ENCODE data around the gene FARS2.

FARS2 gene

DNA sequence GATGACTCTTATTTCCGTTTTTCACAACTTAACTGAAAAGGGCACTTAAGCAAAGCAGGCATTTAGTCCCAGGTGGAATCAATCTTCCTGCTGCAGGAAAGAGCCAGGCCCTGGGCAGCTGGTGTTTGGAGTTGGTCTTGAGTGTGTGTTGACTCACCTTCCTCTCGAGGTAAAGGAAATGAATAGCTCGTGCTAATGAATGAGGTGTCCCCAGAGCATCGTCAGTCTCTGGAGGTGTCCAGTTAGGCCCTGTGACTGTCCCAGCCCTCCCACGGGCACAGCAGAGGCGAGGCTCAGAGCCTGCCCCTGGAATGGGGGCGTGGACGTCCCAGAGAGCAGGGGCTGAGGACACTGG is 467.7 kb downstream of the FARS2 start:
- no peak for DNase-seq (ENCODE audit: low spot score)

DNA sequence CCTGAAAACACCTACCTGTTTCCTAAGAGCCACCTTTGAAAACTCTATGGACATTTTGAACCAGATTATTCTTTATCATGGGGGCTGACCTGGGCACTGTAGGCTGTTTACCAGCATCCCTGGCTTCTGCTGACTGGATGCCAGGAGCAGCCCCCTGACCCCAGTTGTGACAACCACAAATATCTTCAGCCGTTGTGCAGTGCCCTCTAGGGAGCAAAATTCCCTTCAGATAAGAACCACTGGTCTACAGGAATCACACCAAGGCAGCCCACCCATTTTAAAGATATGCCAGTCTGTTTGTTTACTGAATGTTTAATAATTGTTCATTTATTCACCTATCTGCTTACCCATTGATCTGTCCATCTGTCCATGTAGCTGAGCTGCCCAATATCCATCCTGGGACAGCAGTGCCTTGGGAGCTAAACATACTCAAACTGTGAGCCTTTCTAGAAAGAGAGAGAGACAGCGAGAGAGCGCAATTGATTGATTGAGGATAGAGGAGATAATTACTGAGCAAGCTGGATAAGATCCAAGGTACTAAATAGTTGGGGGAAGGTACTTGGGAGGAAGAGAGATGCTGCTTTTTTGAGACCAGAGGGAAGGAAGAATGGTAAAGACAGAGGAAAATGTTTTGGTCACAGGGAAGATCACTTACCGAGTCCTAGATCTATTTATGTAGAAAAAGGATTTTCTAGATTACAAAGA is 468.7 kb downstream of the FARS2 start:
- DNase-seq (ENCODE audit: low spot score): no peak

DNA sequence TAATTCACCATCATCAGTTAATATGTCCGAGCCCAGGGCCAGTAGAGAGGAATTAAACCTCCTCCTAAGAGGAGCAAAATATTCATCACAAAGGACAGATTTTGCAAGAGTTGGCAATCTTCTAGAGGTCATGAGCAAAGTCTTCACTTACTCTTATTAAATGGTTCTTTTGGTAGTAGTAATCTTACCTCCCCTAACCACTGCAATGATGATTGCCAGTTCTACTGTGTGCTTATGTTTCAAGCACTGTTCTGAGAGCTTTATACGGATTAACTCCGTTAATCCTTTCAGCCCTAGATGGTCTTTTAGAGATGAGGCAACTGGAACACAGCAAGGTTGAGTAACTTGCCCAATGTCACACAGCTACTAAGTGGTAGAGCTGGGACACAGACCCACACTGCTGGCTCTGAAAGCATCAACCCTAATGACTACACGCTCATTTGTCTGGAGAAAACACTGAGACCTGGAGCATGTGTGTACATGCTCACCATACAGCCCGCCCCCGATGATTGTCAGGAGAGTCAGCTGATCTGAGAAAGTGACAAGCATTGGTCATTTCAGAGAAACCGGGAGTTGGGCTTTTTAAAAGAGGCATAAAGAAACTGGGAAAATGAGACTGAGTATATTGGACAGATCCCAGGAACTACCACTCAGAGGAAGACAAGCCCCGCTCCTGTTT is 469.4 kb downstream of the FARS2 start:
- DNase-seq (ENCODE audit: low spot score): no peak

DNA sequence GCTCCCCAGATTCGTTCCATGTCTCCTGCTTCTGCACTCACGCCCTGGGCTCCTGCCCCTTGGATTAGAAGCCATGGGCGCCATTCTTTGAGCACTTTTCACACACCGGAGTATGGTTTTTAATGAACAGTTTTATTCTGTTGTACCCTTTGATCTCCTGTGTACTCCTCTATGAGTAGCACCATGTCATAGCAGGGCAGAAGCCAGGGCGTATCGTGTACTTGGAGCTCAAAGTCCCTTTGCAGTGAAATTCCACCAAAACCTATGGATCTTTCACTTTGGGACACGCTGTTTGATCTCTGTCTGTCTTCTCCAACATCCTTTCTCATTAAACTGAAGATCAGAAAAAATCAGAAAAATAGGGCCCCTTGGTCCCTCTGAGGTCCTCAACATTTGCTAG is 470.1 kb downstream of the FARS2 start:
- DNase-seq (ENCODE audit: low spot score): no peak

DNA sequence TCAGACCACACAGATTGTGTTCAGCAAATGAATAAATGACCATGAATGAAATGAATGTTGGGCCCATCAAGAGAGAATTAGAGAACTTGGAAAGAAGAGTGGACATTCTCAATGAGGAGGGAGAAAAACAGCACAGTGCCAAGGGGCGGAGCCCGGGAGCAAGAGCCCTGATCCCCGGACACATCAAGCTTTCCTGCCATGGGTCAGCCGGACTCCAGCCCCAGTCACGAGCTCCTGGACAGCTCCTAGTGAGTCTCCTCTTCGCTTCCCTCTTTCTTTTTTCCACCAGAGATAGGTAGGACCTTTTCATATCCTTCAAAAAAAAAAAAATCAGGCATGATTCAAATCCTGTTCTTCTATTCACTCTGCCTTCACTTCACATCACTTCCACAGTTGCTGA is 471.2 kb downstream of the FARS2 start:
- DNase-seq (ENCODE audit: low spot score): no peak

DNA sequence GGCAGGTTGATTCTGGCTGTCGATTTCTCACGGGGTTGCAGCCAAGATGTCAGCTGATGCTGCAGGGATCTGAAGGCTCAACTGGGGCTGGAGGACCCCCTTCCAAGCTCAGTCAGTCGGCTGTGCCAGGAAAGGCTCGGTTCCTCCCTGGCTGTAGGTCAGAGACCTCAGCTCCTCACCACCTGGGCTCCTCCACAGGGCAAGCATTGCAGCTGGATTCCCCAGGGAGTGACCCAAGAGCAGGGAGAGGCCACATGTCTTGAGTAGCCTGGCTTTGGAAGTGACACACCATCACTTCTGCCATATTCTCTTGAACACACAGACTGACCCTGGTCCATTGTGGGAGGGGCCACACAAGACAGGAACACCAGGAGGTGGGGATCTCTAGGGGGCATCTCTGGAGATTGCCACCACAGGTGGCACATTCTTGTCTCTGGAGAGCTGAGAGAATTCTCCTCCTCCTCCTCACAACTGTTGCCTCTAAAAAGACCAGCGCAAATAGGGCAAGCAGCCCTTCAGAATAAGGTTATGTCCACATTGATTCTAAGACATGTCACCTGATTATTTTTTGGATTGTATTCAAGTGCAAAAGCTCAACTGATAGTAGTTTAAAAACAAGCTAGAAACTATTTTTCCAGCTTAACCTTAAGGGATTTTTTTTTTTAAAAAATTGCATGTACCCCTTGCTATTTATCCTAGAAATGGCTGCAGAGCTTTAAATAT is 474.9 kb downstream of the FARS2 start:
- DNase-seq (ENCODE audit: low spot score): no peak

DNA sequence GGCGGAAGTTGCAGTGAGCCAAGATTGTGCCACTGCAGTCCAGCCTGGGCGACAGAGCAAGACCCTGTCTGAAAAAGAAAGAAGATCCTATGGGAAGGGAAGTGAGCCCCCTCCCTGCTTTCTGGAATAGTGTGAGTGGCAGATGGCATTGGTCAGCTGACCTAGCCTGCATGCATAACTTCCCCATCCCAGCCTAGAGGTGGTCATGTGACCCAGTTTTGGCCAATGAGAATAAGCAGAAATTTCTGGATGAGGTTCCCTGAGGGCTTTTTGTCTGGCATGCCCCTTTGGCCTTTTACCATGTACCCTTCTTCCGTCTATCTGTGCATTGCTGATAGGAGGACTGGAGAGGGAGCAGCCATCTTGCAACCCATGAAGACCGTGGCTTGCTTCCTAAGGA is 476.1 kb downstream of the FARS2 start:
- no peak for DNase-seq (ENCODE audit: low spot score)

DNA sequence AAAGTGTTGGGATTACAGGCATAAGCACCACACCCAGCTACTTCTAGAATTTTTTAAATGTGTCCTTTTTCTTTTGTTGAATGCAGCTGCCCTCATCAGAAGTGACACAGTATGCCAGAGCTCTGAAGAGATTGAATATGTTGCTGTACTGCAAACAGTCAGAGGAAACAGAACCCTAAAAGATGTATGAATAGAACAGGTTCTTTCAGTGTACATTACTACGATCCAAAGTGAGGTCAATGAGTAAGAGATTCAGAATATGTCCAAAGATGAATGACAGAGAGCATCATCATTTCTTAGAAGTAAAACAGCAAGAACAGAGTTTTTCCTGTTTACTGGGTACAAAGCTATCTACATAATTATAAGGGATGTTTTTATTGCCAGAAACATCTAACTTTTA is 476.9 kb downstream of the FARS2 start:
- DNase-seq (ENCODE audit: low spot score): no peak

DNA sequence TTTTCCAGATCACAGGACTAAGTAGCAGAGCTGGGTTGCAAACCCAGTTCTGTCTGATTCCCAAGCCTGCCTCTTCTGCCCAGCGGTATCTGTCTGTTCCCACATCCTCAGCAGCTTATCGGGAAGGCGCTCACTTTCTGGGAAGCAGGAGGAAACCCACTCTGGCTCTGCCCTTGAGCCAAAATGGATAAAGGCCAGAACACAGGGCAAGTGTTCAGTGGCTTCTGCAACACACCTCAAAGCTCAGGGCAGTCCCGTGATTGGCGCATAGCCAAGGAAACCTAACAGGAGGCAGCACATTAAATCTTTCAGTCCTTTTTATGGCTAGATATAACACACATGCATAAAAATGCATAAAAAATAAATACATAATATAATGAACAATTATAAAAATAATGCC is 483.2 kb downstream of the FARS2 start:
- no peak for DNase-seq (ENCODE audit: low spot score)

DNA sequence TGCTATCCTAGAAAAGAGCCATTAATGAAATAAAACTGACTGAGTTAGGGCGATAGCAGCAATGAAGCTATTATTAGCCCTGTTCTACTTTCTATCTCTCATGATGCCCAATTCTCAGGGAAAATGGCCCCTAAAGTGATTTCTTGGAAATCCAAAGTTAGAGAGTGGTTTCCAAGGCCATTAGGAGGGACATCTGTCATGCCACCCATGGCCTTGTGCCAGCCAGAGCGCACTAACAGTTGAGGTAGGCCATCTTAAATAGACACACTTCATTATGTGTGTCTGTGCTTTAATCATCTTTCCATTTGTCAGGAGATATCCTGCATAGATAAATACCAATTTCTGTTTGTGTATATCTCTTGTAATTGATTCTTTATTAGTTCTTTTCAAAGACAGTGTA is 483.8 kb downstream of the FARS2 start:
- DNase-seq (ENCODE audit: low spot score): no peak

DNA sequence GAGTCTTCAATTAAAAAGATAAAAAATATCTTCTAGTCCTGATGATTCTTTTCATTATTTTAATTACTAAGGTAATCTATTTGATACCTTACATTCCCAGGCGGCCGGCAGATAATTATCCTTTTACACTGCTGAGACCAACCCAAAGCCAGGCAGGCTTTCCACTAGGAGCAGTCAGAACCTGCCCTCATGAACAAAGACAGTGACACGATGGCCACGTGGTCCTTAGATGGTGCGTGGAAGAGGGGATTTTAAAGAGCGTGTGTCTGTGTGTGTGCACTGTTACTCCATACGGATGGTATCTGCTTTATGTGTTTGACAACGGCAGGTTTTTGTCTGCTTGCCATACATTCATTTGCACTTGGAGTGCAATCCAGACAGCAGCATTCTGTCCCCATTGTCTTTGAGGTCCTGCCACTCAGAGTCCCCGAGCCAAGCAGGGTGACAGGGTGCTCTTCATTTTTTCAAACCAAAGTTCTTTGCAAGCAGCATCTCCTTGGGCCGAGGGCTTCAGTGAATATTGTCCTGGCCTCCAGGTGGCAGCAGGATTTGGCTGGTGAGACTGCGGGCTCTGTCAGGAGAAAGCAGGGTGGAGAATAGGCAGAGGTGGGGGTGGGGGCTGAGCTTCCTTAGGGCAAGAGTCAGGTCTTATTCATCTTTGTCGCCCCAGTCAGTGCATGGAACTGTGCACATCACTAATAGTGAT is 484.9 kb downstream of the FARS2 start:
- DNase-seq (ENCODE audit: low spot score): no peak

DNA sequence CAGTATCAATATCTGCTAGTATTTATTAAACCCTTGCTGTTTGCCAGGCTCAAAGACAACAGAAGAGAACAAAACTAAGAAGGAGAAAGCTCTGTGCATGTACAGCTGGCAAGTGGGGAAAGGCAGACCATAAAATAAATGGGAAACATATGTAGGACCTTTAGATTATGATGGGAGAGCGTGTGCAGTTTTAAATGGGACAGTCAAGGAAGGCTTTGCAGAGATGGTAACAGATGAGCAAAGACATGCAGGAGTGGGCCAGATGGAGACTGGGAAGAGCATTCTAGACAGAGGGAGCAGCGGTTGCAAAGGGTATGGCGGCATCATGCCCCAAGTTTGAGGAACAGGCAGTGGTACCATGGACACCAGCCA is 485.4 kb downstream of the FARS2 start:
- DNase-seq (ENCODE audit: low spot score): no peak

DNA sequence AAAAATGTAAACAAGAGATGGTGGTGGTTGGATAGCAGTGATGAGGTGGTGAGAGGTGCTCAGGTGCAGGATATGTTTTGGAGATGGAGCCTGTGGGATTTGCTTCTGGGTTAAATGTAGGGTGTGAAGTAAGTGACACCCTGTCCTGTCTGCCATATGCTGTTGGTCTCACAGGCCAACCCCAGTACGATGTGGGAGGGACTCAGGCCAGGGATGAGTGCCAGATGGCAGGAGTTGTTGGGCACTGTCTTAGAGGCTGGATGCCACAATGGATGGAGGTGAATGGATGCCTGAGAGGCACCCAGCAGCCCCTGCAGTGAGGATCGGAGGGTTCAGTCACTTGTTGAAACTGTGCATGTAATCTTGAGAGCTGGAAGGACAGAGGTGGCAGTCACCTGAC is 486.1 kb downstream of the FARS2 start:
- DNase-seq (ENCODE audit: low spot score): no peak

DNA sequence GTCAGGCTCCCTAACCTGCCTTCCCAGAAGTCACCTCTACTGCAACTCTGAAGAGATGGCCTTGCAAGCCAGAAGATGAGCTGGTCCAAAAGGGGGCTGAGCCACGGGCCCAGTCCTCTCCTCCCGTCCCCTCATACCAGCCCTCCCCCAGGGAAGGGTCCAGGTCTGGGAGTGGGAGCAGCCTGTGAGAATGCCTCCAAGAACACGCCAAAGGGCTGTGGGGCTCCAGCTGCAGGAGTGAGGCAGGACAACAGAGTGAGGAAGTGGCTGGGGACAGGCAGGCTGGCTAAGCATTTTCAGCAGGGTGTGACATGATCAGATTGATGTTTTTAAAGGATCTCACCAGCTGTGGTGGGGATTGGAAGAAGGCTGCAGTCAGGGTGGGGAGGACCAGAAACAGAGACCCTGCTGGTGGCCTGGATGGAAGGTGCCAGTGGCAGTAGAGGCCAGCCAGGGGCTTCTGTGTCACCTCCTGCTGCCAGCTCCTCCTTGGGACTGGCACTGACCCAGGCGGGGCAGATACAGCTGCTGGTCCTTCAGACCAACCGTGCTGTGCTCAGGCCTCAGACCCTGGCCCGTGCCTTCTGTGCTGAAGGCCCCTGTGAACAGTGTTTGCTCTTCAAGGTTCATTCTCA is 487.8 kb downstream of the FARS2 start:
- no peak for DNase-seq (ENCODE audit: low spot score)

DNA sequence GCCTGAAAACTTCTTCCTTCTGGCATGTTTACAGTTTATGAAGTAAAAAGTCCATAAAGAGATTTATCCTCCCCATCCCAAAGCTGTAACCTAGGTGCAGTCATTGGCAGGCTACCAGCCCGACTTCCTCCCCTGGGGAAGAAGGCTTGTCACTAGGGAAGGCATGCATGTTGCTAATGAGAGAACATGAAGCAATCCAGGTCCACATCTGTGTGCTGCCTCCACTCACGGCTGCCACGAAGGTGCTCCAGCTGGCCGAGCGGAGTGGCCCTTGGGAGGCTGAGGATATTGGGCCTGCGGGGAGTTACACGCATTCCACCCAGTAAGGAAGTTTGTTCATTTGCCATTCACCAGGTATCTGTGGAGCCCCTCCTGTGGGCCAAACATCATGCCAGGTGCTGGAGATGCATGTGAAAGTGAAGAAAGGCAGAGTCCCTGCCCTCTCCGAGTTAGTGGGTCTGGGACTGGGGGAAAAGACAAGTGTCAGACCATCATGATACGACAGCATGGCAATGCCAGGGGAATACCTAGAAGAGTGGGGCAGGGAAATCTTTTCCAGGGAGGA is 488.4 kb downstream of the FARS2 start:
- DNase-seq (ENCODE audit: low spot score): no peak

DNA sequence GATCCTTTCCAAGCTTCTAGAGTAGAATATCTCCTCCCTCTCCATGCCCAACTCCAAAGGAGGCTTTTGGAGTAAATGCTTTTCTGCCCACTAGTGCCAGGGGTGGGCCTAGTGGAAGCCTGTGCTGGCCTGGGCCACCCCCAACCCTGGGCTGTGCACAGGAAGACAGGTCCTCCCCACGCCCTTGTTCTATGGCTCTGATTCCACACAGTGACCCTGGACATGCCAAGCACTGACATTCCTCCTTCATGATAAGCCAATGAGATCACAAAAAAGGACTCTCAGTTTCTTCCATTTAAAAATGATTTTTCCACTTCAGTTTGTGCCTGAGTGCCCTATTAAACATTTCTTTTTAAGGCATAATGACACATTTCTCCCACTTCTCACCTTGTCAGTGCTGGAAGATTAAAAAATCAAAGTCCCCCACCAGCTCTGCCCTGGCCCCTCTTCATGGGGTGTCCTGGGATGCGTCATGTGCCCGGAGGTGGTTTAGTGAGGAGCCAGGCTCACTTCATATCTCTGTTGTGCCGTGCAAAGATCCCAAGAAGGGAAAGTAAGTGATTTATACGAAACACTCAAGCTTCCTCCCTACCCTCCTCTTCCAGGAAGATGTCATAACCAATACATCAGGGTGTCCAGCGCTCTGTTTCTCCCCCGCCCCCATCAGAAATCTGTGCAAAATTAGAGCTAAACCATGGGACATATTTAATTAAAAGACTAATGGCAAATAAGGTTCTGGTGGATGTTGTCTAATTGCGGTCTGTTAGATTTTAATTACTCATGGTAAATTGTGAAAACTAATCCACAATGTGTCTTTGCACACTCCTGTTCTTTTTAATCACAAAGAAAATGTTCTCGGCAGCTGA is 490.4 kb downstream of the FARS2 start:
- DNase-seq (ENCODE audit: low spot score): no peak

DNA sequence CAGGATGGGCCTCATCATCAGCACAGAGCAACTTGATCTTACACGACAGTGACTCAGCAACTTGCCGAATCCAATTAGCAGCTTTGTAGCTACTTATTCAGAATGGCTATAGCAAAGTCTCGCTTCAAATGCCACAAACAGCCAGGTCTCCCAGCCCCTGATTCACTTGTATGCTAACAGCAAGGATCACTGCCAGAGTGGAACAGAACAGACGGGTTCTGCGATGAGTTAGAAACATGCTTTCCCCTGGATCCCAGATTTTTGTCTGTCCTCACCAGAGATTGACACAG is 491.0 kb downstream of the FARS2 start:
- no peak for DNase-seq (ENCODE audit: low spot score)

DNA sequence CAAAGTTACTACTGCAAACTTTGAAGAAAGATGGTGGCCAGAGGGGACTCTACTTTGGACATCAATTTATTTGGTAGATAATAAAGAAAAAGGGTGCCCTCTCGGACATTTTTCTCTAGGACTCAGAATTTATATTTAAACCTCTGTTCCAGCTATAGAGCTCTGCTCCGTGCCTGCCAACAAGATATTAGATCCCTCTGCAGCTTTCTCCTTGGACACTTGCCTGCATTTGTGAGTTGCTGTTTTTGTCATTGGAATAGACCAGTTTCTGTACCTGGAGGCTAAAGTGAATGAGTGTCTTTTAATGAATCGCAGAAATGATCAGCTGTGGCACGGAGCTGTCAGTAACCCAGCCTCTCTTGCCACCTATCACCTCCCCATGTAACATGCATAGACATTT is 491.9 kb downstream of the FARS2 start:
- DNase-seq (ENCODE audit: low spot score): no peak

DNA sequence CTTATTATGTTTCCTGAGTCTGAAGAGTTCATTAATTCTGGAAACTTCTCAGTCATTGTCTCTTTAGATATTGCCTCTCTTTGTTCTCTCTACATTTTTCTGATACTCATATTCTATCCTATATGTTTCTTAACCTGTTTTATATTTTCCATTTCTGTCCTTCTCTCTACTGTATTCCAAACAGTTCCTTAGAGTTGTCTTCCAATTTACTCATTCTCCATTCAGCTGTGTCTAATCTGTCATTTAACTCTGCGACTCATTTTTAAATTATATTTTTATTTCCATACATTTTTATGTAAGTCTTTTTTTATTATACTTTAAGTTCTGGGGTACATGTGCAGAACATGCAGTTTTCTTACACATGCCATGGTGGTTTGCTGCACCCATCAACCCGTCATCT is 493.6 kb downstream of the FARS2 start:
- no peak for DNase-seq (ENCODE audit: low spot score)

DNA sequence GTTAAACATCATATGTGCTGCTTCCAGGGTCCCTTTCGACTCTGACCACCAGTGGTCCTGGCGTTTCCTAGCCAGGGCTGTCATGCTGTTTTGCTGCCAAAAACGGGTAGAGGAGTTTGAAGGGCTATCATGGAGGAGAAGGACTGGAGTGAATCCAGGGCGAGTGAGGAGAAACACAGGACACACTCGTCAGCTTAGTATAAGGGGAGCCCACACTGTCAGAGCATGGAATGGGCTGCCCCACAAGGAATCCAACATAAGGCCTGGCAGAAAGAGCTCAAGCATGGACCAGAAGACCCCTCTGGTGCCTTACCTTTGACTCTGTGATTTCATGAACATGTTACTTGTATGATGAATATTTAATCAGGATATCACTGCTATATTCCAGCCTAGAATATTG is 498.3 kb downstream of the FARS2 start:
- no peak for DNase-seq (ENCODE audit: low spot score)

DNA sequence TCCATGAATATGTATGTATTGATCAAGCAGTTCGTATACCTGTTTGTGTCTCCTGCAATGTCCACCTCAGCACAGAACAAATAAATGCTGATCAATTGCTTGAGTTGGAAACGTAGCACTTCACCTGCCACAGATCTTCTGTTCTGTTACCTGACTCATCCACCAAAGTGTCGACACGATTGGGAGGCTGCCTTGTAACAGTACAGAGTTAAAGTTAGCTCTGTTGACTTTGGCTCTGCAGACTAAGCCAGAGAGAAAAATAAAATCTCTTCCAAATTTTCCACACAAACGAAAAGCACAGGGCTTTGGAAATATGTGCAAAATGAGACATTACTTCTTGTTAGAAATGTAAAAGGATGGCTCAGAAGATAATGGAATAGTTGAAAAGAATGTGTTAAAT is 500.1 kb downstream of the FARS2 start:
- DNase-seq (ENCODE audit: low spot score): no peak
